ENCODE results near the gene SLC32A1. TPM values are rescaled to one million over a fixed set of nuclear protein-coding genes. Genes with fewer than 3 reads are reported as not detected.

Gene SLC32A1
- total and polyA plus RNA-seq, 10 donors = not detected

GRCh38 chr20:38757145-38757775 is 33.0 kb downstream of the SLC32A1 start:
- H3K27me3 ChIP-seq (replicated peaks in 1 of 7) = no peaks in the 10 kb centered on the region
- no peak for TF ChIP-seq POLR2AphosphoS5 (IDR thresholded peaks at IDR 0.05)
- TF ChIP-seq POLR2A (IDR thresholded peaks at IDR 0.05) = no peak
- TF ChIP-seq, protein P1, sequence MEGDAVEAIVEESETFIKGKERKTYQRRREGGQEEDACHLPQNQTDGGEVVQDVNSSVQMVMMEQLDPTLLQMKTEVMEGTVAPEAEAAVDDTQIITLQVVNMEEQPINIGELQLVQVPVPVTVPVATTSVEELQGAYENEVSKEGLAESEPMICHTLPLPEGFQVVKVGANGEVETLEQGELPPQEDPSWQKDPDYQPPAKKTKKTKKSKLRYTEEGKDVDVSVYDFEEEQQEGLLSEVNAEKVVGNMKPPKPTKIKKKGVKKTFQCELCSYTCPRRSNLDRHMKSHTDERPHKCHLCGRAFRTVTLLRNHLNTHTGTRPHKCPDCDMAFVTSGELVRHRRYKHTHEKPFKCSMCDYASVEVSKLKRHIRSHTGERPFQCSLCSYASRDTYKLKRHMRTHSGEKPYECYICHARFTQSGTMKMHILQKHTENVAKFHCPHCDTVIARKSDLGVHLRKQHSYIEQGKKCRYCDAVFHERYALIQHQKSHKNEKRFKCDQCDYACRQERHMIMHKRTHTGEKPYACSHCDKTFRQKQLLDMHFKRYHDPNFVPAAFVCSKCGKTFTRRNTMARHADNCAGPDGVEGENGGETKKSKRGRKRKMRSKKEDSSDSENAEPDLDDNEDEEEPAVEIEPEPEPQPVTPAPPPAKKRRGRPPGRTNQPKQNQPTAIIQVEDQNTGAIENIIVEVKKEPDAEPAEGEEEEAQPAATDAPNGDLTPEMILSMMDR (IDR thresholded peaks at IDR 0.05 in 8 of 11, conservative IDR thresholded peaks at IDR 0.05 in 3 of 11) = no peak
- no peak overlapping the region for H3K4me3 ChIP-seq
- H3K36me3 ChIP-seq = peaks cover 0 to 100% (median 81%) of the 10 kb centered on the region in 6 donors
- DNase-seq = no peak
- H3K9me3 ChIP-seq = no peaks in the 10 kb centered on the region
- 65 to 86% (median 78%) methylated on average over 7 of the region's 7 CpGs for WGBS, 5 donors
- peak overlapping the region in 4 of 8 donors; percentile 22 to 56 (median 34) for H3K27ac ChIP-seq
- intact Hi-C loops (cut with DNase I; ENCODE audit: low total_unique reads) = loop anchor here (10.0 kb wide), 1 partner anchor 138 kb away; no protein-coding TSS in a partner anchor
- H3K4me1 ChIP-seq = peaks cover 0 to 7% (median 0%) of the 10 kb centered on the region in 6 donors

- H3K27me3 ChIP-seq (replicated peaks in 1 of 7) = no peaks in the 10 kb centered on the region
- no peak overlapping the region for H3K27ac ChIP-seq
- peaks cover 0 to 100% (median 88%) of the 10 kb centered on the region in 6 donors for H3K36me3 ChIP-seq
- no peak for DNase-seq
- H3K4me3 ChIP-seq = no peak overlapping the region
- H3K9me3 ChIP-seq = no peaks in the 10 kb centered on the region
- TF ChIP-seq, protein P1 (IDR thresholded peaks at IDR 0.05 in 8 of 11, conservative IDR thresholded peaks at IDR 0.05 in 3 of 11) = no peak
- TF ChIP-seq POLR2AphosphoS5 (IDR thresholded peaks at IDR 0.05) (no peak), POLR2A (IDR thresholded peaks at IDR 0.05) (no peak)
- intact Hi-C loops (cut with DNase I; ENCODE audit: low total_unique reads) = loop anchor here (10.0 kb wide), 1 partner anchor 136 kb away; no protein-coding TSS in a partner anchor
- WGBS, 5 donors = 92 to 98% (median 97%) methylated on average over 7 of the region's 7 CpGs
- H3K4me1 ChIP-seq = peaks cover 0 to 7% (median 0%) of the 10 kb centered on the region in 6 donors
Measured at GRCh38 chr20:38759106-38759505, 34.8 kb downstream of the SLC32A1 start.

GRCh38 chr20:38760978-38761377 is 36.7 kb downstream of the SLC32A1 start:
- no peaks in the 10 kb centered on the region for H3K9me3 ChIP-seq
- intact Hi-C loops (cut with DNase I; ENCODE audit: low total_unique reads) = no loop called here
- WGBS, 5 donors = 92 to 95% (median 94%) methylated on average over 4 of the region's 4 CpGs
- TF ChIP-seq, protein P1 (IDR thresholded peaks at IDR 0.05 in 8 of 11, conservative IDR thresholded peaks at IDR 0.05 in 3 of 11) = no peak
- TF ChIP-seq POLR2A (IDR thresholded peaks at IDR 0.05) (no peak), POLR2AphosphoS5 (IDR thresholded peaks at IDR 0.05) (no peak)
- peaks cover 0 to 100% (median 92%) of the 10 kb centered on the region in 6 donors for H3K36me3 ChIP-seq
- no peak for DNase-seq
- H3K4me3 ChIP-seq = no peak overlapping the region
- H3K27me3 ChIP-seq (replicated peaks in 1 of 7) = no peaks in the 10 kb centered on the region
- H3K27ac ChIP-seq = no peak overlapping the region
- peaks cover 0 to 7% (median 0%) of the 10 kb centered on the region in 6 donors for H3K4me1 ChIP-seq

GRCh38 chr20:38762174-38762573 is 37.9 kb downstream of the SLC32A1 start:
- H3K4me3 ChIP-seq = no peak overlapping the region
- TF ChIP-seq POLR2A (IDR thresholded peaks at IDR 0.05) (no peak), POLR2AphosphoS5 (IDR thresholded peaks at IDR 0.05) (no peak)
- TF ChIP-seq, protein P1 (IDR thresholded peaks at IDR 0.05 in 8 of 11, conservative IDR thresholded peaks at IDR 0.05 in 3 of 11) = no peak
- no peak for DNase-seq
- H3K9me3 ChIP-seq = no peaks in the 10 kb centered on the region
- H3K36me3 ChIP-seq = peaks cover 0 to 100% (median 88%) of the 10 kb centered on the region in 6 donors
- intact Hi-C loops (cut with DNase I; ENCODE audit: low total_unique reads) = no loop called here
- H3K27me3 ChIP-seq (replicated peaks in 1 of 7) = no peaks in the 10 kb centered on the region
- no peak overlapping the region for H3K27ac ChIP-seq
- peaks cover 0 to 7% (median 0%) of the 10 kb centered on the region in 6 donors for H3K4me1 ChIP-seq

All from spleen (tissue), 11 donors.